NCI-H2196 treated with DMSO at 0.1 percent for 48 hours (cell line): Measurements from ENCODE around the gene CIITA.
"Not testable (repeated sequence)": the region's sequence is repeated elsewhere in the genome, so short reads cannot be mapped to it uniquely, and the experiment has no call there.

Source experiments
- DNase-seq: peaks from one replicate; lab custom pipeline; 2025; ENCODE audit not compliant: unreplicated experiment; lab: John Stamatoyannopoulos, UW

The CIITA gene

GRCh38 chr16:10951026-10951425, 74.0 kb downstream of the CIITA start:
- no peak for DNase-seq

- DNase-seq, result no peak
Measured at GRCh38 chr16:10954903-10955302, 77.9 kb downstream of the CIITA start.

GRCh38 chr16:10957771-10958482, 80.9 kb downstream of the CIITA start:
- DNase-seq, result no peak

- DNase-seq, result no peak
Measured at GRCh38 chr16:10959161-10959560, 82.2 kb downstream of the CIITA start.

- DNase-seq, result no peak
Measured at GRCh38 chr16:10961231-10961630, 84.2 kb downstream of the CIITA start.

GRCh38 chr16:10964039-10964890, 87.3 kb downstream of the CIITA start:
- DNase-seq, result peak; percentile 81

- DNase-seq, result no peak
Measured at GRCh38 chr16:10964891-10965326, 87.9 kb downstream of the CIITA start.

GRCh38 chr16:10965440-10966061, 88.5 kb downstream of the CIITA start:
- DNase-seq, result no peak

GRCh38 chr16:10966129-10966528, 89.1 kb downstream of the CIITA start:
- no peak for DNase-seq

GRCh38 chr16:10966559-10966958, 89.6 kb downstream of the CIITA start:
- DNase-seq, result not testable (repeated sequence)

- DNase-seq, result no peak
Measured at GRCh38 chr16:10967986-10968385, 91.0 kb downstream of the CIITA start.

GRCh38 chr16:10968498-10968897, 91.5 kb downstream of the CIITA start:
- no peak for DNase-seq

GRCh38 chr16:10969615-10970014, 92.6 kb downstream of the CIITA start:
- DNase-seq, result no peak

- no peak for DNase-seq
Measured at GRCh38 chr16:10970065-10970464, 93.1 kb downstream of the CIITA start.

- DNase-seq, result peak; percentile 63
Measured at GRCh38 chr16:10971560-10971961, 94.6 kb downstream of the CIITA start.

GRCh38 chr16:10972108-10972818, 95.3 kb downstream of the CIITA start:
- no peak for DNase-seq

GRCh38 chr16:10972819-10973464, 95.9 kb downstream of the CIITA start:
- DNase-seq, result no peak

- no peak for DNase-seq
Measured at GRCh38 chr16:10976634-10977033, 99.6 kb downstream of the CIITA start.

- no peak for DNase-seq
Measured at GRCh38 chr16:10978124-10978523, 101.1 kb downstream of the CIITA start.

- DNase-seq, result no peak
Measured at GRCh38 chr16:10978871-10979446, 102.0 kb downstream of the CIITA start.
